Ishikawa (cell line): ENCODE measurements around the gene AGT.
A peak's percentile ranks its signal among the peaks of the same experiment; 100 is the strongest.

Experiments
- CEBPB ChIP-seq: IDR thresholded peaks from 2 replicates; pipeline ENCODE4 v1.6.1; 2012
- CREB1 ChIP-seq: IDR thresholded peaks from 2 replicates; pipeline ENCODE4 v1.6.1; 2012; ENCODE audit warnings: low read depth
- EGR1 ChIP-seq: IDR thresholded peaks from 2 replicates; pipeline ENCODE4 v1.6.1; 2012
- EP300 ChIP-seq: IDR thresholded peaks from 2 replicates; pipeline ENCODE4 v1.6.1; 2012; ENCODE audit warnings: borderline replicate concordance
- FOXM1 ChIP-seq: IDR thresholded peaks from 2 replicates; pipeline ENCODE4 v1.6.1; 2012; ENCODE audit warnings: low read depth, borderline replicate concordance
- NFIC ChIP-seq: IDR thresholded peaks from 2 replicates; pipeline ENCODE4 v1.6.1; 2012
- RAD21 ChIP-seq: IDR thresholded peaks from 2 replicates; pipeline ENCODE4 v1.6.1; 2012; ENCODE audit warnings: low read depth
- TAF1 ChIP-seq: IDR thresholded peaks from 2 replicates; pipeline ENCODE4 v1.6.1; 2012; ENCODE audit warnings: low read depth, mild to moderate bottlenecking
- TCF12 ChIP-seq: IDR thresholded peaks from 2 replicates; pipeline ENCODE4 v1.6.1; 2012; ENCODE audit warnings: low read depth
- TEAD4 ChIP-seq: IDR thresholded peaks from 2 replicates; pipeline ENCODE4 v1.6.1; 2012
- YY1 ChIP-seq: IDR thresholded peaks from 2 replicates; pipeline ENCODE4 v1.6.1; 2012; ENCODE audit warnings: low read depth
- ZBTB7A ChIP-seq: IDR thresholded peaks from 2 replicates; pipeline ENCODE4 v1.6.1; 2012; ENCODE audit warnings: low read depth
- TF ChIP-seq, protein P1 (sequence below): IDR thresholded peaks from 2 replicates; pipeline ENCODE4 v1.6.1; 2012; ENCODE audit warnings: low read depth, mild to moderate bottlenecking
- TF ChIP-seq, protein P2 (sequence below): IDR thresholded peaks from 2 replicates; pipeline ENCODE4 v1.6.1; 2012
- TF ChIP-seq, protein P3 (sequence below): IDR thresholded peaks from 2 replicates; pipeline ENCODE4 v1.6.1; 2012

The AGT gene

DNA sequence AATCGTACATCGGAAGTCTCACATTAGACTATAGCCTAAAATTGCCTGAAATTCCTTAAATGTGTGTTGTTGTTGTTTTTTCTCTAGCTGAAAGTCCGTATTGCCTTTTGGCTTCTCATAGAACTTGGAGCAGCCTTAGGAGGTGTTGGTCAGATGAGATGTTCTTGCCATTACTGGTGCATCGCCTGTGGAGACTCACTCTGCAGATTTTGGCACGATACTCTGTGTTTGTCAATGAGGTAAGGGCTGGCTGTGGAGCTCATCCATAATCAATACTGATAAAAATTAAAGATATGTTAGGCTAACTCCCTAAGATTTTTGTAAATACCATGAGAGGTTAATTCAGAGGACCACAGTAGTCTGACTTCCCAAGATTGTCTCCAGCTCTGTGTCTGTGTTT lies 28.9 kb downstream of the AGT start:
- TF ChIP-seq CREB1 (no peak), ZBTB7A (no peak), EGR1 (no peak), YY1 (no peak), RAD21 (no peak), TAF1 (no peak), NFIC (no peak), CEBPB (no peak), EP300 (no peak)
- TF ChIP-seq, protein P1, sequence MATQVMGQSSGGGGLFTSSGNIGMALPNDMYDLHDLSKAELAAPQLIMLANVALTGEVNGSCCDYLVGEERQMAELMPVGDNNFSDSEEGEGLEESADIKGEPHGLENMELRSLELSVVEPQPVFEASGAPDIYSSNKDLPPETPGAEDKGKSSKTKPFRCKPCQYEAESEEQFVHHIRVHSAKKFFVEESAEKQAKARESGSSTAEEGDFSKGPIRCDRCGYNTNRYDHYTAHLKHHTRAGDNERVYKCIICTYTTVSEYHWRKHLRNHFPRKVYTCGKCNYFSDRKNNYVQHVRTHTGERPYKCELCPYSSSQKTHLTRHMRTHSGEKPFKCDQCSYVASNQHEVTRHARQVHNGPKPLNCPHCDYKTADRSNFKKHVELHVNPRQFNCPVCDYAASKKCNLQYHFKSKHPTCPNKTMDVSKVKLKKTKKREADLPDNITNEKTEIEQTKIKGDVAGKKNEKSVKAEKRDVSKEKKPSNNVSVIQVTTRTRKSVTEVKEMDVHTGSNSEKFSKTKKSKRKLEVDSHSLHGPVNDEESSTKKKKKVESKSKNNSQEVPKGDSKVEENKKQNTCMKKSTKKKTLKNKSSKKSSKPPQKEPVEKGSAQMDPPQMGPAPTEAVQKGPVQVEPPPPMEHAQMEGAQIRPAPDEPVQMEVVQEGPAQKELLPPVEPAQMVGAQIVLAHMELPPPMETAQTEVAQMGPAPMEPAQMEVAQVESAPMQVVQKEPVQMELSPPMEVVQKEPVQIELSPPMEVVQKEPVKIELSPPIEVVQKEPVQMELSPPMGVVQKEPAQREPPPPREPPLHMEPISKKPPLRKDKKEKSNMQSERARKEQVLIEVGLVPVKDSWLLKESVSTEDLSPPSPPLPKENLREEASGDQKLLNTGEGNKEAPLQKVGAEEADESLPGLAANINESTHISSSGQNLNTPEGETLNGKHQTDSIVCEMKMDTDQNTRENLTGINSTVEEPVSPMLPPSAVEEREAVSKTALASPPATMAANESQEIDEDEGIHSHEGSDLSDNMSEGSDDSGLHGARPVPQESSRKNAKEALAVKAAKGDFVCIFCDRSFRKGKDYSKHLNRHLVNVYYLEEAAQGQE, result no peak
- TF ChIP-seq, protein P2, sequence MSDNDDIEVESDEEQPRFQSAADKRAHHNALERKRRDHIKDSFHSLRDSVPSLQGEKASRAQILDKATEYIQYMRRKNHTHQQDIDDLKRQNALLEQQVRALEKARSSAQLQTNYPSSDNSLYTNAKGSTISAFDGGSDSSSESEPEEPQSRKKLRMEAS, result no peak
- TF ChIP-seq, protein P3, sequence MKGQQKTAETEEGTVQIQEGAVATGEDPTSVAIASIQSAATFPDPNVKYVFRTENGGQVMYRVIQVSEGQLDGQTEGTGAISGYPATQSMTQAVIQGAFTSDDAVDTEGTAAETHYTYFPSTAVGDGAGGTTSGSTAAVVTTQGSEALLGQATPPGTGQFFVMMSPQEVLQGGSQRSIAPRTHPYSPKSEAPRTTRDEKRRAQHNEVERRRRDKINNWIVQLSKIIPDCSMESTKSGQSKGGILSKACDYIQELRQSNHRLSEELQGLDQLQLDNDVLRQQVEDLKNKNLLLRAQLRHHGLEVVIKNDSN, result no peak

DNA sequence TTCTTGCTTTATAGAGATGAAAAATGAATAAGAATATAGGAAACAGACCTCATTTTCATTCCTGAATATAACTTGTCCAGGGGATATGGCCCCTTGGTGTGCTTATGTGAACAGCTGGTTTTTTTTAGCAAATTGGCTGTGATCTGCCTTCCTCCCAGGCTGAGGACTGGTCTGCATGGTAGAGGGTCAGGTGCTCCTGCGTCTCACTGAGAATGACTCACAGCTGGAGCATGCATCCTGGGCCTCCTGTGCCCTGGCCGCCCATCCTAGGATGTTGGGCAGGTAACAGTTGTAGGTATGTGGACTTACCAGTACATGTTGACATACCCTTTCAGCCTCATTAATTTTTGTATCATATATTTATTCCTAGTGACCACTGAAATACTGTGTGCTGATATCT lies 29.8 kb downstream of the AGT start:
- TF ChIP-seq YY1, result no peak
- TF ChIP-seq, protein P1, result no peak
- TF ChIP-seq, protein P3, result peak; percentile 64
- peak; percentile 11; the same call in 1 of the 2 replicates for TF ChIP-seq TEAD4
- no peak for TF ChIP-seq FOXM1
- TF ChIP-seq EGR1, result no peak

DNA sequence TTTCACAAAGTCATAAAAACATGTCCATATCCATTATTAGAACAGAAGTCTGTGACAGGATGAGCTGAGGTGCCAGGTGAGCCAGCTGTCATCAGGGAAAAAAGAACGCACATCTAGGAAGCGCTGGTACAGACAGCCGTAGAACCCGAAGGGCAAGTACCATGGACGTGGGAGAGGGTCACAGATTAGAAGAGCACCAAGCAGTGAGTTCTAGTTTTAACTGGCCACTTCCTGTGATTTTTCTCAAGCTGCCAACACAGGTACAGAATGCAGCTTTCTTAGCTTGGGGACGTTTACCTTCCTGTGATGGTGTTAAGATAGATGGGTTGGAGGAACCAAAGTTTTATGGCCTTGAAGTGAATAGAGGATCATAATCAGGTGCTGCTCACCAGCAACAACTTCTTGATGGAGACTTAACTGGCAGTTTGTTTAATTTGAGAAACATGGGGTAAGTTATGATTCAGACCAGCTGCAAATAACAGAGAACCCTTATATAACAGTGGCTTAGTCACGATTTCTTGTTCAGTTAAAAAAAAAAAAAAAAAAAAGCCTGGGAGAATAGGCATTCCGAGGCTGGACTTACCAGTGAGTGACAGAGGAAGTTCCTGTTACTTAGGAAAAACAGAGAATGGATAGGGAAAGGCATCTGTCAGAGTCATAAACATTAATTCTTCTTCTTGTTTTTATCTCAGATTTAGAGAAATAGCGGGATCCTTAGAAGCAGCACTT lies 30.9 kb downstream of the AGT start:
- no peak for TF ChIP-seq EP300
- TF ChIP-seq CEBPB, result no peak
- no peak for TF ChIP-seq RAD21
- TF ChIP-seq NFIC, result no peak
- TF ChIP-seq TAF1, result no peak
- no peak for TF ChIP-seq CREB1
- TF ChIP-seq TCF12, result no peak
- TF ChIP-seq, protein P3, result no peak

DNA sequence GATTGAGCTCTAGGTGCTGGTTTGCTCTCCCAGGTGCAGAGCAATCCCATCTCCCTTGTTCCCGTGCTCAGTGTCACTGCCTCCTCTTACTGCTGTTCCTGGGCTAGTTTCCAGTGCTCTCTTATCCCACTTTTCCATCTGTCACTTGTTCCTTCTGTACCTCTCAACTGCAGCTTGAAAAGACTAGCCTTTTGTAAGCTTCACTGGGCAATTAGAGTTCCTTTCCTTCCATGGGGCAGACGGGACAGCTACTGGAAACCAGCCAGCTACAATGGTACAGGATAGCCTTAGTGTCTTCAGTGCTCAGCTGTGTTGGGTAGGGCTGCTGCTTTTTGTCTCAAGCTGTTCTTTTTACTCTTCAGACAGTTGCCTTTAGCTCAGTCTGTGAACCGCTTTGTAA lies 31.6 kb downstream of the AGT start:
- TF ChIP-seq, protein P1, result no peak
- TF ChIP-seq TAF1, result no peak

DNA sequence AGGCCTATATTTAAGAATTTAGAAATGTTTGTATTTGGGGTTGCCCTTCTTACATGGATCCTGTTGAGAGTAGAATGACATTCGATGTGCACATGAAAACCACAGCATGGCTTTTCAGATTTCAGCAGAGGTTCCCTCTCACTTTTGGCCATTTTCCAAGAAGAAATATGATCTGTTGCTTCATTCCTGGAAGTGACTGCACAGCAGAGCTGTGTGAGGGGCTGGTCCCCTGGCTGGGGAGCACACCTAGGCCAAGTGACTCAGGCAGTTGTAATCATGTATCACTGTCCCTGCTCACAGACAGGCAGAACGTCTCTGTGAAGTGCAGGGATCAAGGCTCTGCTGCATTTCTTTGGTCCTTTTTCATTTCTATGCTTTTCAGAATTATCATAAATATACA lies 32.3 kb downstream of the AGT start:
- TF ChIP-seq ZBTB7A (0 out of 2 replicates have a peak, but pooled peaks have one; percentile 43), NFIC (peak; percentile 85), CEBPB (no peak)
